SK-N-SH (cell line): ENCODE results near the gene PCGF1. TPM values are rescaled to one million over a fixed set of nuclear protein-coding genes. Genes with fewer than 3 reads are reported as not detected.

Source experiments
- CHD2 ChIP-seq: fragments of 150-350 bp; IDR thresholded peaks from 2 replicates; pipeline ENCODE4 v1.6.1; 2018; ENCODE audit warnings: low read length; ENCODE audit not compliant: partially characterized antibody
- ELF1 ChIP-seq: IDR thresholded peaks from 2 replicates; pipeline ENCODE4 v1.4.0; 2012
- EP300 ChIP-seq, 2 experiments: IDR thresholded peaks; 2 replicates each; pipeline versions ENCODE4 v1.4.0 to v1.6.1; 2012; ENCODE audit warnings: borderline replicate concordance in 1 of 2, low read depth in 1 of 2, low read length in 1 of 2
- FOXJ3 ChIP-seq: sonication (generic); formaldehyde crosslinking; IDR thresholded peaks from 2 replicates; pipeline ENCODE4 v1.5.1; 2020; ENCODE audit warnings: mild to moderate bottlenecking, missing genetic modification reagents
- GABPA ChIP-seq: IDR thresholded peaks from 2 replicates; pipeline ENCODE4 v1.4.0; 2012; ENCODE audit warnings: low read depth, mild to moderate bottlenecking
- GATA2 ChIP-seq: sonication (generic); formaldehyde crosslinking; IDR thresholded peaks from 2 replicates; pipeline ENCODE4 v1.5.0; 2020; ENCODE audit warnings: mild to moderate bottlenecking, missing genetic modification reagents
- JUND ChIP-seq: IDR thresholded peaks from 2 replicates; pipeline ENCODE4 v1.4.0; 2012
- MXI1 ChIP-seq: IDR thresholded peaks from 2 replicates; pipeline ENCODE4 v1.6.1; 2012; ENCODE audit warnings: mild to moderate bottlenecking, low read depth, low read length, improper control_type of control experiment
- NRF1 ChIP-seq: IDR thresholded peaks from 2 replicates; pipeline ENCODE4 v1.6.1; 2012; ENCODE audit warnings: low read depth, mild to moderate bottlenecking, low read length
- POLR2AphosphoS5 ChIP-seq: IDR thresholded peaks from 2 replicates; pipeline ENCODE4 v1.6.1; 2012; ENCODE audit warnings: low read depth, low read length
- RFX5 ChIP-seq: IDR thresholded peaks from 2 replicates; pipeline ENCODE4 v1.6.1; 2012; ENCODE audit warnings: mild to moderate bottlenecking, improper control_type of control experiment, low read length
- RXRA ChIP-seq: IDR thresholded peaks from 2 replicates; pipeline ENCODE4 v1.4.0; 2012; ENCODE audit warnings: low read depth, mild to moderate bottlenecking, borderline replicate concordance
- SMC3 ChIP-seq: IDR thresholded peaks from 2 replicates; pipeline ENCODE4 v1.6.1; 2012; ENCODE audit warnings: low read depth, low read length, improper control_type of control experiment
- TCF12 ChIP-seq: IDR thresholded peaks from 2 replicates; pipeline ENCODE4 v1.4.0; 2012
- polyA plus RNA-seq, 3 experiments: library from polyadenylated mRNA; depleted of rRNA; stranded (reverse); fragments of >200 nt; gene quantifications; 2 replicates each; pipeline ENCODE4 v1.2.3, GENCODE V29; 2012
- TF ChIP-seq, protein P1 (sequence below): IDR thresholded peaks from 2 replicates; pipeline ENCODE4; 2012
- TF ChIP-seq, protein P2 (sequence below): fragments of 200-600 bp; sonication (generic); IDR thresholded peaks from 2 replicates; pipeline ENCODE4 v1.6.1; 2017; ENCODE audit warnings: antibody characterized with exemption, mild to moderate bottlenecking, moderate library complexity
- TF ChIP-seq, protein P3 (sequence below): fragments of 150-350 bp; IDR thresholded peaks from 2 replicates; pipeline ENCODE4 v1.6.1; 2017; ENCODE audit warnings: antibody characterized with exemption, low read length, low read depth, borderline replicate concordance
- TF ChIP-seq, protein P4 (sequence below): IDR thresholded peaks from 2 replicates; pipeline ENCODE4 v1.4.0; 2012; ENCODE audit warnings: low read depth
- TF ChIP-seq, protein P5 (sequence below): IDR thresholded peaks from 2 replicates; pipeline ENCODE4 v1.4.0; 2012; ENCODE audit warnings: low read depth, borderline replicate concordance

The PCGF1 gene
- polyA plus RNA-seq, 1 of the 3 experiments (the other 2 are of a cell fraction), result 44.9 TPM

DNA sequence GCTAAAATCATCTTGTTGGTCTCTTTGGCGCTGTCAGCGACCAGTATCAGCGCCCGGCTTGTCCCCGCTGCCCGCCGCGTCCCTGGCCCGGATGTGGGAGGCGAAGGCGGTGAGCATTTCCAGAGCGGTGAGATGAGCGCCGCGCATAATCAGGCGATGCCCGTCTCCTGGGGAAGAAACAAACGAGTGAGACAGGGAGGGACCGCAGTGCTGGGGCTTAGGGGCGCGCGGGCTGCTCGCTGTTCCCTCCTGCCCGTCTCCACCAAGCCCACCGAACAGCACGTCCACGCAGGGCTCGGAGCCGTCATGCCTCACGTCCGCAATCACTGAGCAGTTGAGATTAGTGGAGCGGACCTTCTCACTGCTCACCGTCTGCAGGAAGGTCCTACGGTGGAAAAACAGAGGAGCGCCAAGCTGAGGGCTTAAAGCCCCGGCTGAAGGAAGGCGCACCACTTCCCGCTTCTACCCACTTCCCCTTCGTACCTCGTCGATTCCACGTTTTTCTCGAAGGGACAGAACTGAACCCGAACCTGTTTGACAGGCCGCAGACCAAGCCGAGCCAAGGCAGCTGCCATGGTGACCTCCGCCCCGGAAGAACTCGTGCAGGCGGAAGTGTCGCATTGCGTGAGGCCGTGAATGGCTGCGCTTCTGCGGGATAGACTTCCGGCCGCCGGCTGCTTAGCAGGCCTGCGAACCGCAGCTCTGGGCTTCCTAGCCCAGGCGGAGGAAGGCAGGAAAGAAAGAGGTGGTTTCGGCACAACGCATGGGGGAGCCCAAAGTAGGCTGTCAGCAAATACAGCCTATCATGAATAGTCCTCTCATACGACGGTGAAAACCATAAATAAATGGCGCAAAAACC, 35.2 kb downstream of the PCGF1 start, which contains the start of gene MRPL53 (continued):
- no peak for TF ChIP-seq RFX5
- no peak for TF ChIP-seq FOXJ3 (CRISPR knock-in tag)
- TF ChIP-seq, protein P1, sequence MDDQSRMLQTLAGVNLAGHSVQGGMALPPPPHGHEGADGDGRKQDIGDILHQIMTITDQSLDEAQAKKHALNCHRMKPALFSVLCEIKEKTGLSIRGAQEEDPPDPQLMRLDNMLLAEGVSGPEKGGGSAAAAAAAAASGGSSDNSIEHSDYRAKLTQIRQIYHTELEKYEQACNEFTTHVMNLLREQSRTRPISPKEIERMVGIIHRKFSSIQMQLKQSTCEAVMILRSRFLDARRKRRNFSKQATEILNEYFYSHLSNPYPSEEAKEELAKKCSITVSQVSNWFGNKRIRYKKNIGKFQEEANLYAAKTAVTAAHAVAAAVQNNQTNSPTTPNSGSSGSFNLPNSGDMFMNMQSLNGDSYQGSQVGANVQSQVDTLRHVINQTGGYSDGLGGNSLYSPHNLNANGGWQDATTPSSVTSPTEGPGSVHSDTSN, result peak; percentile 79
- peak; percentile 96 for TF ChIP-seq CHD2
- peak; percentile 89 for TF ChIP-seq ELF1
- TF ChIP-seq JUND, result peak; percentile 56; the same call in 1 of the 2 replicates
- TF ChIP-seq GATA2 (CRISPR knock-in tag), result no peak
- TF ChIP-seq, protein P2, sequence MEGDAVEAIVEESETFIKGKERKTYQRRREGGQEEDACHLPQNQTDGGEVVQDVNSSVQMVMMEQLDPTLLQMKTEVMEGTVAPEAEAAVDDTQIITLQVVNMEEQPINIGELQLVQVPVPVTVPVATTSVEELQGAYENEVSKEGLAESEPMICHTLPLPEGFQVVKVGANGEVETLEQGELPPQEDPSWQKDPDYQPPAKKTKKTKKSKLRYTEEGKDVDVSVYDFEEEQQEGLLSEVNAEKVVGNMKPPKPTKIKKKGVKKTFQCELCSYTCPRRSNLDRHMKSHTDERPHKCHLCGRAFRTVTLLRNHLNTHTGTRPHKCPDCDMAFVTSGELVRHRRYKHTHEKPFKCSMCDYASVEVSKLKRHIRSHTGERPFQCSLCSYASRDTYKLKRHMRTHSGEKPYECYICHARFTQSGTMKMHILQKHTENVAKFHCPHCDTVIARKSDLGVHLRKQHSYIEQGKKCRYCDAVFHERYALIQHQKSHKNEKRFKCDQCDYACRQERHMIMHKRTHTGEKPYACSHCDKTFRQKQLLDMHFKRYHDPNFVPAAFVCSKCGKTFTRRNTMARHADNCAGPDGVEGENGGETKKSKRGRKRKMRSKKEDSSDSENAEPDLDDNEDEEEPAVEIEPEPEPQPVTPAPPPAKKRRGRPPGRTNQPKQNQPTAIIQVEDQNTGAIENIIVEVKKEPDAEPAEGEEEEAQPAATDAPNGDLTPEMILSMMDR, result no peak
- peak; percentile 85 for TF ChIP-seq MXI1
- TF ChIP-seq EP300 (IDR thresholded peaks at IDR 0.05; ENCODE audit: borderline replicate concordance in 1 of 2, low read depth in 1 of 2, low read length in 1 of 2), result no peak
- TF ChIP-seq, protein P3, sequence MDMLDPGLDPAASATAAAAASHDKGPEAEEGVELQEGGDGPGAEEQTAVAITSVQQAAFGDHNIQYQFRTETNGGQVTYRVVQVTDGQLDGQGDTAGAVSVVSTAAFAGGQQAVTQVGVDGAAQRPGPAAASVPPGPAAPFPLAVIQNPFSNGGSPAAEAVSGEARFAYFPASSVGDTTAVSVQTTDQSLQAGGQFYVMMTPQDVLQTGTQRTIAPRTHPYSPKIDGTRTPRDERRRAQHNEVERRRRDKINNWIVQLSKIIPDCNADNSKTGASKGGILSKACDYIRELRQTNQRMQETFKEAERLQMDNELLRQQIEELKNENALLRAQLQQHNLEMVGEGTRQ, result no peak
- no peak for TF ChIP-seq NRF1
- TF ChIP-seq, protein P4, sequence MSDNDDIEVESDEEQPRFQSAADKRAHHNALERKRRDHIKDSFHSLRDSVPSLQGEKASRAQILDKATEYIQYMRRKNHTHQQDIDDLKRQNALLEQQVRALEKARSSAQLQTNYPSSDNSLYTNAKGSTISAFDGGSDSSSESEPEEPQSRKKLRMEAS, result peak; percentile 88
- TF ChIP-seq TCF12, result no peak; the same call in 1 of the 2 replicates
- TF ChIP-seq GABPA, result peak; percentile 100
- TF ChIP-seq, protein P5, sequence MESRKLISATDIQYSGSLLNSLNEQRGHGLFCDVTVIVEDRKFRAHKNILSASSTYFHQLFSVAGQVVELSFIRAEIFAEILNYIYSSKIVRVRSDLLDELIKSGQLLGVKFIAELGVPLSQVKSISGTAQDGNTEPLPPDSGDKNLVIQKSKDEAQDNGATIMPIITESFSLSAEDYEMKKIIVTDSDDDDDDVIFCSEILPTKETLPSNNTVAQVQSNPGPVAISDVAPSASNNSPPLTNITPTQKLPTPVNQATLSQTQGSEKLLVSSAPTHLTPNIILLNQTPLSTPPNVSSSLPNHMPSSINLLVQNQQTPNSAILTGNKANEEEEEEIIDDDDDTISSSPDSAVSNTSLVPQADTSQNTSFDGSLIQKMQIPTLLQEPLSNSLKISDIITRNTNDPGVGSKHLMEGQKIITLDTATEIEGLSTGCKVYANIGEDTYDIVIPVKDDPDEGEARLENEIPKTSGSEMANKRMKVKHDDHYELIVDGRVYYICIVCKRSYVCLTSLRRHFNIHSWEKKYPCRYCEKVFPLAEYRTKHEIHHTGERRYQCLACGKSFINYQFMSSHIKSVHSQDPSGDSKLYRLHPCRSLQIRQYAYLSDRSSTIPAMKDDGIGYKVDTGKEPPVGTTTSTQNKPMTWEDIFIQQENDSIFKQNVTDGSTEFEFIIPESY, result peak; percentile 84; the same call in 1 of the 2 replicates
- TF ChIP-seq SMC3, result no peak
- no peak for TF ChIP-seq RXRA
- TF ChIP-seq POLR2AphosphoS5, result peak; percentile 99
